ENCODE results near the gene SSR4. TPM values are rescaled to one million over a fixed set of nuclear protein-coding genes. Genes with fewer than 3 reads are reported as not detected.
"Not testable (repeated sequence)": the region's sequence is repeated elsewhere in the genome, so short reads cannot be mapped to it uniquely, and the experiment has no call there.

SSR4 gene
- total RNA-seq, 1 donor from 2014 or later = 59.6 TPM

DNA sequence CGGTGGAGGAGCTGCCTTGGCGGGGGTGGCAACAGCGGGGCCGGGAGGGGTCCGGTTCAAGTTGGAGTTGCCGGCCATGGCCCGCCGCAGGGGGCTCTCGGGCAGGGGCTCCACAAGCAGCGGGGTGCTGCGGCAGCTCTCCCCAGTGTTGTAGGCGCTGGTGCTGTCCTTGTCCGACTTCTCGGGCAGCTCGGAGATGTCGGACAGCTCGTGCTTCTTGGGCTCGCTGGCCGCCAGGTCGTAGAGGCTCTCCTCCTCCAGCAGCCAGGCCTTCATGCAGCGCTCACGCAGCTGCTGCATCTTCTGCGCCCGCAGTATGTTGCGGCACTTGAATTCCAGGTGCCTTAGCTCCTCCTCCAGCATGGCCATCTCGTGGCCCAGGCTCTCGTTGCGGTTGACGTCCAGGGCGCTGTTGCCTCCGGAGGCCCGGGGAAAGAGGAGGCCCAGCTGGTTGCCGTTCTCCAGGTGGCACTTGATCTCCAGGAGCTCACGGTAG is 9.7 kb downstream of the SSR4 start:
- no peak for DNase-seq (ENCODE audit: low read depth)

DNA sequence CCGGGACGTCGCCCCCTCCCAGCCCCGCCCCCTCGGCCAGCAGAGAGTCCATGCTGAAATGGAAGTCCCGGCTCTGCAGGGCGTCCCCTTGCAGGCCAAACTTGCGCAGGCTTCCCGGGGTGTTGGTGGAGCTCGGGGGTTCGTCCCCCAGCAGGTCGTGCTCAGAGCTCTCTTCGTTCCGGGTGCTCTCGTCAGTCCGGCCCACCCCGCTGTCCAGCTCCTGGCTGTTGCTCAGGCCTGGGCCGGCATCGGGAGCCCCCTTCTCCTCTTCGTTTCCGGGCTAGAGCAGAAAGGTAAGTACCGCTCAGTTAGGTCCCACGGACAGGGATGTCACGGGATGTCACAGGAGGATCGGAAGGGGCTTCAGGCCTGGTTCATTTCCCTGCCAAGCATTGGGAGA is 10.2 kb downstream of the SSR4 start:
- DNase-seq (ENCODE audit: low read depth) = no peak

DNA sequence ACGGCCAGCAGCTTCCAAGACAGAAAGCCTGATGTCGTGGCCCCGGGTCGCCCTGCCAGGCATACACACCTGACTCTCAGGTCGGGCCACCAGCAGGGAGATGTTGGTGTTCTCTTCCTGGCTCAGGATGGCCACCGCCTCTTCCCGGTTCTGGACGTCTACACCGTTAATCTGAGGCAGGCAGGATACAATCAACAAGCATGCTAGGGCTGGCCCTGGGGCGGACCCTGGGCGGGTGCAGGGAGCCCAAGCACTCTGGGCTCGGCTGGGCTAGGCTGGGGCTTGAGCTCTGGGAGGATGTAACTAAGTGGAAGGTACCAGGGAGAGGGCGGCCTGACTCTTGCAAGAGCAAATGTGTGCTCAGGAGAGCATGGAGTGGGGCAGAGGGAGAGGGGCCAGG is 11.0 kb downstream of the SSR4 start:
- DNase-seq (ENCODE audit: low read depth) = no peak

DNA sequence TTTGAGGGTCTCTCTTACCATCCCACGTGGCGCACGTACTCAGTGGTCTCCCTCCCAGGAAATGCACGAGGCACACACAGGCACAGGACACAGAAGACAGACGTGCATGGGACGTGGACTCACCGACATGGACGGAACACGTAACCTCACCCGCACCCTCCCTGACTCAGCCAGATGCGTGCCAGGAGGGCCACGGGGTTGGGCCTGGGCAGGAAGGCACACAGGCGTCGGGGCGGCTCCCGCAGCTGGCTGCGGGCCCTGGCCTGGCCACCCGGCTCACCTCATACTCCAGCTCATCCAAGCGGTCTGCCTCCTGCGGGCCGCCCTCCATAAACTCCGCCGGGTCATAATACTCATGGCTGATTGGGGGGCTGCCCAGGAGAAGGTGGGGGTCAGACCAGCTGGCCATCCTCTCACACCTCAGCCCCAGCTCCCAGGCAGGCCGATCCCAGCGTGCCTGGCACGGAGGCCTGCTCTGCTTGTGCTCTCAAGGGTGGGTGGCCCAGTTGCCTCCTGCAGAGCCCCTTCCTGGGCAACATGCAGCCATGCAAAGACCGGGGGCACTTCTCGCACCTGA is 12.6 kb downstream of the SSR4 start:
- no peak for DNase-seq (ENCODE audit: low read depth)

DNA sequence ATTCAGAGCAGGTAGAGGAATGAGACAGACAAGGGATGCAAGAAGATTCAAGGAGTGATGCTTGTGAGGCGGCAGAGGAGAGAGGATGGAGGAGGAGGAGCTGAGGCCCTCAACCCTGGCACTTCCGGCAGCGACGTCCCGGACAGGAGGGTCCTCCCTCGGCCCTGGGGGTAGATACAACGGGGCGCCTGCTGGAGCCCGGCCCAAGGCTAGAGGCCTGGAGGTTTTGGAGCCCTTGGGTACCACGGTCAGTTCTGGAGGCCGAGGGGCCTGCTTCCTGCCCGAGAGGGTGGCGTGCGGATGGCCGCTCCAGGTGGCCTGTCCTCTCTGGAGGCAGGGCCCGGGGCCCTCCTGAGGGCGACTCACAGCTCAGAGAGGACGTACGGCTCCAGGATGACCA is 13.5 kb downstream of the SSR4 start:
- DNase-seq (ENCODE audit: low read depth) = no peak

DNA sequence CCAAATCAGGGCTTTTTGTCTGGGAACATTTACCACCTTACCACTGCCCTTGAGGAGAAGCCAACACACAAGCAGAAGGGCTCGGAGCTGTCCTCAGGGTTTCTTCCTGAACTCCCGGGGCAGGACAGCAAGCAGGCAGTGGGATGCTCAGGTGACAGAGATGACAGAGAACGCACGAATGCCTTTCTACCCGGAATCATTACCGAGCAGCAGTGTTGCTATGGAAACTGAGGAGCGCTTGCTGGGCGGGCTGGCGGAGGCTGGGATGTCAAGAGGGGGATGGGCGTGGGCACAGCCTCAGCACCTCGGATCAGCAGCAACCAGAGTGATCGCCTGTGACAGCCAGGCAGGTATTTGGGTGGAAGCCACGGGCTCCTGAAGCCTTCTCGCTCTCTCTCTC is 17.8 kb downstream of the SSR4 start:
- no peak for DNase-seq (ENCODE audit: low read depth)

DNA sequence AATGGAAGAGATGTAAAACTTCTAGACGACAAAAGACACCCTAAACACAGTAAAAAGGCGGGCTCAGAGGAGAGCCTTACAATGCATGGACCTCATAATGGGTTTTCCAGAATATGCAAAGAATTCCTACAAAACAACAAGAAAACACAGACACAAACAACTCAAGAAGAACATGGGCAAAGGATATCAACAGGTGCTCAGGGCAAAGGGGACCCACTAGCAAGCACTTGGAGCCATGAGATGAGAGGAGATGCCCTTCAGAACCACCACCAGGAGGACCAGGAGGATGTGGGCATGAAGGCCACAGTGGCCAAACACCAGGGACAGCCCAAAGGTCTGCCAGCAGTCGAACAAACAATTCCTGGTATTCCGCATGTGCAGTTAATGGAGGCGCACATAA is 18.7 kb downstream of the SSR4 start:
- DNase-seq (ENCODE audit: low read depth) = no peak

DNA sequence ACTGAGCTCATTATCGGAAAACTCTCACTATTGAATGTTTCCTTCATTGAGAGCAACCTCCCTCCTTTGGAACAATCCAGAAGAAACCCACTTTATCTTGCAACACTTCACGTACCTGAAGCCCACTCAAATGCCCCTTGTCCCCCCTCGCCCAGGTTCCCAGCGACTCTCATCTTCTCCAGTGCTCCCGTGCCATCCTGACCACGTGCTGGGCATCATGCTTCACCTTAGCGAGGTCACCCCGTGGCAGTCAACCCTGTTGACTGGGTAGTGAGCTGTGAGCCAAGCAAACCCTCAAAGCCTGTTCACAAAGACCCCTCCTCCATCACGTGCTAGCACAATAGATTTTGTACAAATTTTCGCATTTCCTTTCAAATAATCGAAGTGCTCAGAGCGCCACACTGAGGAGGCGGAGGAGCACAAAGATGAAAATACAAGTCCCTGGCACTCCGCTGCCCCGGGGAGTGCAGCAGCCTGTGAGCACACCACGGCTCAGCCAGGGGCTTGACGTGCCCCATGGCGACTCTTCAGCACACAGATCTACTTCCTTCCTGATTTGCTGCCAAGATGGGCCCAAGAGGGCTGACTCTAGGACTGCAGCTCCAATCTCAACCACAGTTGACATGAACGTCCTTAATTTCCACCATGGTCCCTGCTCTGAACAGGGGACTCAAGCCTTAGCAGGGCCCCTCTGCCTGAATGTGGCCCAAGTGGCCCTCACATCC is 20.3 kb downstream of the SSR4 start:
- no peak for DNase-seq (ENCODE audit: low read depth)

DNA sequence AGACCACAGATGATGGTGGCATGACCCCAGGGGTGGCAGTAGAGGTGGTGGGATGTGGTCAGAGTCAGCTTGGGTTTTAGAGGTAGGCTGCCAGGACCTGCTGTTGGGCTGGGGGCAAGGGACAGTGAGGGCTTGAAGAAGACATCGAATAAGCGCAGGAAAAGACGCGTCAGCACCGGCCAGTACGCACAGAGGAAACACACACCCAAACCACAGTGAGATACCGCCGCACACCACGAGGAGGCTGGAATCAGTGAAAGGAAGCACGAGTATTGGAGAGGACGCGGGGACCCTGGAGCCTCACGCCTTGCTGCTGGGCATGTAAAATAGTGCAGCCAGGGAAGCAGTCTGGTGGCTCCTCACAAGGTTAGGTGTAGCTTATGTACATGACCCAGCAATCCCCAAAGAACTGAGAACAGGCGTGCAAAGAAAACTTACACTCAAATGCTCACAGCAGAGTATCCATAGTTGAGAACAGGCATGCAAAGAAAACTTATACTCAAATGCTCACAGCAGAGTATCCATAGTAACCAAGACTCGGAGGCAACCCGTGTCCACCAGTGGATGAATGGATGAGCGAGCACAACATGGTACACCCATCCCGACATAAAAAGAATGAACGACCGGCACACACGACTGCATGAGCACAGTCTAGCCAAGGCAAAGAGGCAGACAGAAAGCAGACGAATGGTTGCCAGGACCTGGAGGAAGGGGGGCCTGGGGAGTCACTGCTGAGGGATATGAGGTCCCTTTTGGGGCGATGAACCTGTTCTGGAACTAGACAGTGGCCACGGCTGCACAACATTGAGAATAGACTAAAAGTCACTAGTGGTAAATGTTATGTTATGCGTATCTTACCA is 22.6 kb downstream of the SSR4 start:
- no peak for DNase-seq (ENCODE audit: low read depth)

DNA sequence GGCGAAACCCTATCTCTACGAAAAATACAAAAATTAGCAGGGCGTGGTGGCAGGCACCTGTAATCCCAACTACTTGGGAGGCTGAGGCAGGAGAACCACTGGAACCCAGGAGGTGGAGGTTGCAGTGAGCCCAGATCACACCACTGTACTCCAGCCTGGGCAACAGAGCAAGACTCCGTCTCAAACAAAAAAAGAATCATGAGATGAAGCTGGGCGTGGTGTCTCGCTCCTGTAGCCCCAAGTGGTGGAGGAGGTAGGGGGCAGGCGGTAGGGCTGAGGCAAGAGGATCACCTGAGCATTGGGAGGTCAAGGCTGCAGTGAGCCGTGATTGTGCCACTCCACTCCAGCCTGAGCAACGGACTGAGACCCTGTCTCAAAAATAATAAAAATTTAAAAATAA is 23.6 kb downstream of the SSR4 start:
- DNase-seq (ENCODE audit: low read depth) = not testable (repeated sequence)

DNA sequence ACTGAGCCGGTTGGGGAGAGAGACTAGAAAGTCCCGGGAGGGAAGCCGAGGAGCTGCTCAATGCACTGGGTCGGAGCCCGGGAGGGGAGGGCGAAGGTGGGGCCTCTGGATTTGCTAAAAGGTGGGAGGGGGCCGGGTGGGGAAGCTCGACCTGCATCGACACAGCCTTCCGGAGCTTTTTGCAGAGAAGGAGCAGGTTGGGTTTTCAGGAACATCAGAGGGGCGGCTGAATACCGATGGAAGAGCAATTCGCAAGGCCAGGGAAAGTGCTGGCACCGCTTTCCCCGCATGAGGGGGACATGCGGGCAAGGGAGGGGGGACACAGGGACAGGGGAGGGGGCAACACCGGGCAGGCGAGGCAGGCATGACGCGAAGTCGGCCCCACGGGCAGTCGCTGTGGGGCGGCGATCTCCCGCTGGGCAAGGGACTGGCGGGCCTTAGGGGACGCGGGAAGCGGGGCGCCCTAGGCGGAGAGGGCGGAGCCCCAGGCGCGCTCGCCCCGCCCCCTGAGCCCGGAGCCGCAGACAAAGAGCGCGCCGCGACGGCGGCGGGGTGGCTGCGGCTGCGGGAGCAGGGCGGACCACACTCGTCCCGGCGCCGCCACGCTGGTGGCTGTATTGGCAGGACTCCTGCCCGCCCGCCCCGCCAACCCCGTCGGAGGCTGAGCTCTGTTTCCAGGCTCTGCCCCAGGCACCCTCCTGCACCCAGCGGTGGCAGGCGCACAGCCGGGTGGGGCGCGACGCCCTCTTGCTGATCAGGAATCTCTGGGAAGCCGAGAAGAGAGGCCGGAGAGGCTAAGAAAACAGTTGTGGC is 24.3 kb downstream of the SSR4 start:
- no peak for DNase-seq (ENCODE audit: low read depth)

DNA sequence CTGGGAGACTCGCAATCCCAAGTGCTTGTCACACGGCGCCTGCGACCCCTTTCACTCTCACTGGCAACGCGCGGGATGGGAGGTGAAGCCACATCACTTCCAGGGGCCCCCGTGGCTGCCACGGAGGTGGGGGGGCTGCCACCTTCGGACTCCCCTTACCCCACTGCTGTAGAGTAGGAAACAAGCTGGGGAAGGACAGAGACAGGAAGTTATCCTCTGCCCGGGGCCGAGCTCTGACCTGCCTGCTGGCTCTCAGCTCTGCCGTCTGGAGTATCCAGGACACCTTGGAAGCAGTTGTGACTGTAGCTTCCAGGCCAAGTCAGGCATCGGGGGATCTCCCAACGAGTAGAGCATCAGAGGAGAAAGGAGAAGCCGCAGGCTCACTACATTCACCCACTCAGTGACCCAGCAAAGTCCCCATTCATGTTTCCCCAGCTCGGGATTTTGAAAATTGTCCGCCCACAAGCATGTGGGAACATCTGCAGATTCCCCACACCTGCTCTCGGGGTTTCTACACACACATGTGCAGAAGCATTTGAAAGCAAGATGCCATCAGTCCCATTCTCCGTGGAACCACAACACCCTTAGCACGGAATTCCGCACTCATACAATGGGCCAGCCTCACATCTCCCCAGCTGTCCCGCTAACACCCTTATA is 25.0 kb downstream of the SSR4 start:
- DNase-seq (ENCODE audit: low read depth) = no peak

DNA sequence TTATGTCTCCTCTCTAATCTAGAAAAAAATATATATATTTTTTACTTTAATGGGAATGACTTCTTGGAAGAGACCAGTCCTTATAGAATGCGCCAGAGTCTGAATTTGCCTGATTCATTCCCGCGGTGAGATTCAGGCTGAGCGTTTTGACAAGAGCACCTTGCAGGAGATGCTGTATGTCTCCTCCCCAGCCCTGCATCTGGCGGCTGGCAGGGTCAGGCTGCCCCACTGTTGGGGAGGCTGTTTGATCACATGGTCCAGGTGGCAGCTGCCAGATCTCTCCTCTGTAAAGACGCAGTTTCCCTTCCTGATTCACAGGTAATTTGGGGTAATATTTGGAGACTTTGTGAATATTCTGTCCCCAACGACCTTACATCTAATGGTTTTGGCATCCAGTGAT is 26.1 kb downstream of the SSR4 start:
- no peak for DNase-seq (ENCODE audit: low read depth)

DNA sequence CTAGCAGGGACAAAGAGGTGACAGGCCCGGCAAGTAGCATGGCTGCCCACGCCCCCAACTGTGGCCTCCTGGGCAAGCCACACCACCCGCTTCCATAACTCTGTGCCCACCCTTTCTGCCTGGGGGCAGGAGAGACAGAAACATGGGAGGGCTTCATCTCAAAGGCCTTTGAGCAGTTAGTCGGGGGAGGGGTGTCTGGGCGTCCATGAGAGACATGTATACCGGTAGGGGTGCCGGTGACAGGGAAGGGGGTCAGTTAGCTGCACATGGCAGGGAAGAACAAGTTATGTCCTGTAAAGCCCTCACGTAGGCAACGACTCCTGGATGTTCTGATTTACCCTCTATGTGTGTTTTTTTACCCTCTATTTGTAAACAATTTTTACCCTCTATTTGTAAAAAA is 26.6 kb downstream of the SSR4 start:
- DNase-seq (ENCODE audit: low read depth) = no peak

DNA sequence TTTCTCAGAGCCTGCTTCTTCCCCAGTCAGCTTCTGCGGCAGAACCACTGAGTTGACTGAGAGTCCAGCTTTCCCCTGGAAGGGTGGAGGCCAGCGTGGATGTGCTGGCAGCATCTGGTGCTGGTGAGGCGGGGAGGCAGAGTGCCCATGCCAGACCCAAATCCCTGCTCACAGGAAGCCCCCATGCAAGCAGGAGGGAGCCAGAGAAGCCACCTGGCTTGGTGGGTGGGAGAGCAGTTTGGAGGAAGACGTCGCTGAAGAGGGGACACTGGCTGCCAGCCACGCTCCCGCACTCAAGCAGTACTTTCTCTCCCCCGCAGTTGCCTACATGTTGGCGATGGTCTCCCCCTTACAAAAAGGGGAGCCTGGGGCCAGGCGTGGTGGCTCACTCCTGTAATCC is 29.9 kb downstream of the SSR4 start:
- no peak for DNase-seq (ENCODE audit: low read depth)

DNA sequence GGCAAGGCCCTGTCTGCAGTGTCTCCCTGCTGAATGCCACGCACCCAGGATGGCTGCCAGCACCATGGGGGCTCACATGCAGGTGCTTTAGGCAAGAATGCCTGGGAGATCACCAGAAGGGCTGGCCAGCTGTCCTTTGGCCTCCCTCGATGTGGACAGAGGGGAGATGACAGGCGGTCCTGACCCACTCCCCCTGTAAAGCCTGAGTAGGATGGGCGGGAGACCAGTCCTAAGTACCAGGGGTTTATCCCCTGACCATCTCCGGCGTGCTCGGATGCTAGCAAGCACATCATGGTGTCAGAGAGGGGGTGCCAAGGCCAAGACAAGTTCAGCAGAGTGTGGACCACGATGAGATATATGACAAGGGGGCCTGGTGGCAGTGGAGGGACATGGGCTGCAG is 30.6 kb downstream of the SSR4 start:
- no peak for DNase-seq (ENCODE audit: low read depth)

DNA sequence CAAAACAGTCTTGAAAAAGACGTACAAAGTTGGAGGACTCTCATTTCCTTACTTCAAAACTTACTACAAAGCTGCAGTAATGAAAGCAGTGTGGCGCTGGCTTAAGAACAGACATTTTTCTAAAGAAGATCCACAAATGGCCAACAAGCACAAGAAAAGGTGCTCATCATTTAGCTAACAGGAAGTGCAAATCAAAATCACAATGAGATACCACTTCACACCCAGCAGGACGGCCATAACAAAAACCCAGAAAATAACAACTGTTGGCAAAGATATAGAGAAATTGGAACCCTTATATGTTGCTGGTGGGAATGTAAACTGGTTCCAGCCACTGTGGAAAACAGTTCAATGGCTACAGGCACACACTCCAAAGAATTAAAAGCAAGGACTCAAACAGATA is 32.5 kb downstream of the SSR4 start:
- no peak for DNase-seq (ENCODE audit: low read depth)

DNA sequence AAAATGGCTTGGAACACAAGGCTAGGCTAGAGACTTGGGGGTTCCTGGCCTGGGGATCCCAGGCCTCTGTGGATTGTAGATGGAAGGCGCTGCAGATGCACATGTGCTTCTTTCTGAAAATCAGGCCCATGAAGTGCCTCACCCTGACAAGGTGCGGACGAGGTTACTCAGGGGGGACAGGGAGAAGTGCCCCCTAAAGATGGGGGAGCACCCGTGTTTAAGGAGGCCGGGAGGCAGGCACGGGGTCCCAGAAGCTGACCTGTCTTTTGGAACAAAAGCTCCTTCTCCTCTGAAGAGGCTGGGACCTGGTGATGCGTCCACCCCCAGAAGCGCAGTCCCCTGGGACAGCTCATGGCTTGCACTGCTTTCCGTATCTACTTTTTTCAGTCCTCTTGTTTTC is 33.4 kb downstream of the SSR4 start:
- no peak for DNase-seq (ENCODE audit: low read depth)

DNA sequence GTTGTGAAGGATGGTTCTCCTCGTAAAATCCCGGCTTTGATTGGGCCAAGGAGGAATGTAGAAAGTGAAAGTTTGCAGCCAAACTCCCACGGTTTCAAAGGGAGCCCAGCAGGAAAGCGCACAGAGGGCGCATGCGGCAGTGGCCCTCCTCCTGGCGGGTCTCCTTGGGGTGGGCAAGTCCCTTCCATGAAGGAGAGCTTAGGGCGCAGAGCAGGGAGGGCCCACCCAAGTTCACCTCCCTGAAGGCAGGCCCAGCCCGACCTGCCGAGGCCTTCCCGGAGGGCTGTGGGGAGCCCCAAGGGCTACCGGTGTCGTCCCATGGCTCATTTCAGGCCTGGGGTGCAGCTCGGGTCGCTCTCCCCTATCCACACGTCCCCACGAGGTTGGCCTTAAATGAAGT is 33.8 kb downstream of the SSR4 start:
- no peak for DNase-seq (ENCODE audit: low read depth)

DNA sequence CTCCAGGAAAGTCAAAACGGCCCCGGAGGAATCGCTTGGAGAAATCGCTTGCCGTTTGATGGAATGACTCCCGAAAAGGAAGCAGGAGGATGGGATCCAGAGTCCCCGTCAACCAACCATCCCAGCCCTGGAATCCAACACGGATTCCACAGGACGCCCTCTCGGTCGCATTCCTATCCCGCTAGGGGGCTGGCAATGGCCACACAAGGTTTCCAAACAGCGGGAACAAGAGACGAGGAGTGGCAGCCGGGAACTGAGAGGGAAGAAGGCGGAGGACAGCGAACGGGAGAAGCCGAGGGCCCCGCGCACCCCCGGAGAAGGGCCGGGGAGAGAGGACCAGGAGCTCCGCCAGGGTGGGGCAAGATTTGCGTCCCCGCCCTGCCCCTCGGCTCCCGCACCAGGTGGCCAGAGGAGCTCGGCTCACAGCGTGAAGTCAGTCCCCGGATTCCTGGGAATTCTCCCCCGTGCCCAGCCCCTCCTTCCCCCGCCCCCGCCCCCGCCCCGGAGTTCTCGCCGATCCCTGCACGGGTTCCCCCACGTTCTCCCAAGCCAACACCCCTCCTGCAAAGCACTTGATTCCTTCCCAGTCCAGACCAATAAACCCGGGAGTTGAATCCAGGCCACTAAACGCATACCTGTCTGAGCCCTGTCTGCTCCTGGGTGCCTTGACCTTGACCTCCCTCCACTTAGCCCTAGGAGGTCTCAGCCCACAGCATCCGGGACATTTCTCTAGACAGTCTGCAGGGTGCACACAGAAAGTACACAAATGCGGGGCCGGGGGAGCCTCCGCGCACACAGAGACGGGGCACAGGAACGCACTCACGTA is 34.5 kb downstream of the SSR4 start:
- no peak for DNase-seq (ENCODE audit: low read depth)

DNA sequence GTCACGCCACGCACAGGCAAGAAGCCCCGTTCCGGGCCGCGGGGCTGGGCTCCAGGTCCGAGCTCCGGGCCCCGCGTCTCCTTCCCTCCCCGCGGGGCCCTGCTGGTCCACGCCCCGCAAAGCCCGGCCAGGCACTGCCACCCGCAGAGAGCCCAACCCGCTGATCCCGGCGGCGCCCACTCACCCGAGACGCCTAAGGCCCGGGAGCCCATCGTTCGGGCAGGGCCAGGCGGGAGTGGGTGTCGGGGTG is 35.0 kb downstream of the SSR4 start:
- no peak for DNase-seq (ENCODE audit: low read depth)
